Esophagus squamous epithelium (tissue), 5 donors: ENCODE results near the gene FBXL17. TPM values are rescaled to one million over a fixed set of nuclear protein-coding genes. Genes with fewer than 3 reads are reported as not detected.

Experiments used
- DNase-seq: peaks from one replicate; lab custom pipeline; 2025; lab: John Stamatoyannopoulos, UW
- H3K27ac ChIP-seq, 4 donors: fragments of 200-600 bp; sonication (generic); one replicate each; pipeline ENCODE4 v1.5.1; 2016 to 2019; ENCODE audit warnings: mild to moderate bottlenecking in 1 of 4
- H3K27me3 ChIP-seq, 4 donors: fragments of 200-600 bp; sonication (generic); 1 replicate in 3 of 4; 2 replicates in 1 of 4; pipeline versions ENCODE4 v1.5.1 to v1.6.0; 2017 to 2021; ENCODE audit warnings: antibody characterized with exemption in 1 of 4
- H3K36me3 ChIP-seq, 3 donors: fragments of 200-600 bp; sonication (generic); one replicate each; pipeline ENCODE4 v1.5.1; 2016 to 2019
- H3K4me1 ChIP-seq, 3 donors: fragments of 200-600 bp; sonication (generic); one replicate each; pipeline ENCODE4 v1.5.1; 2017 to 2019
- H3K4me3 ChIP-seq, 4 donors: fragments of 200-600 bp; sonication (generic); 1 replicate in 3 of 4; 2 replicates in 1 of 4; pipeline ENCODE4 v1.5.1; 2016 to 2019; ENCODE audit warnings: mild to moderate bottlenecking in 2 of 4, moderate library complexity in 1 of 4
- H3K9me3 ChIP-seq, 3 donors: fragments of 200-600 bp; sonication (generic); one replicate each; pipeline ENCODE4 v1.5.1; 2016 to 2019
- POLR2A ChIP-seq, 4 donors: fragments of 450-650 bp; IDR thresholded peaks; one replicate each; pipeline ENCODE4 v1.6.1; 2017; ENCODE audit warnings: antibody characterized with exemption in 4 of 4, mild to moderate bottlenecking in 4 of 4, moderate library complexity in 3 of 4
- WGBS, 2 donors: methylation state at CpG; one replicate each; pipeline ENCODE4 v1.1.5; 2018; 5-methylcytosine and 5-hydroxymethylcytosine counted together
- intact Hi-C: fragments of 100-400 bp; cut with DNase I; formaldehyde crosslinking; loops from one replicate; pipeline ENCODE4 v1.15.0; 2022
- total RNA-seq, 4 donors: library from RNA; depleted of rRNA; stranded (reverse); fragments of >200 nt; gene quantifications; one replicate each; pipeline ENCODE4 v1.1.0, GENCODE V29; 2016
- TF ChIP-seq, protein P1 (sequence below), 6 experiments: fragments of 450-650 bp in 4 of 6; fragments of 200-600 bp in 2 of 6; sonication (generic) in 2 of 6; IDR thresholded peaks; one replicate each; pipeline ENCODE4 v1.5.1; 2016 to 2019; ENCODE audit warnings: antibody characterized with exemption in 6 of 6, mild to moderate bottlenecking in 4 of 6, moderate library complexity in 4 of 6
- donor health status: DM: yes; HTN: yes; CAD: no.

Gene FBXL17
- total RNA-seq, 4 donors from 2014 or later = 11.8 to 23.5 (median 13.8) TPM

GRCh38 chr5:108113950-108114349, 267.9 kb downstream of the FBXL17 start:
- H3K4me1 ChIP-seq = peaks cover 0 to 6% (median 0%) of the 10 kb centered on the region in 3 donors
- H3K36me3 ChIP-seq = no peaks in the 10 kb centered on the region
- no peaks in the 10 kb centered on the region for H3K27me3 ChIP-seq
- no peak overlapping the region for H3K27ac ChIP-seq
- H3K9me3 ChIP-seq = no peaks in the 10 kb centered on the region
- DNase-seq = no peak
- TF ChIP-seq, protein P1, sequence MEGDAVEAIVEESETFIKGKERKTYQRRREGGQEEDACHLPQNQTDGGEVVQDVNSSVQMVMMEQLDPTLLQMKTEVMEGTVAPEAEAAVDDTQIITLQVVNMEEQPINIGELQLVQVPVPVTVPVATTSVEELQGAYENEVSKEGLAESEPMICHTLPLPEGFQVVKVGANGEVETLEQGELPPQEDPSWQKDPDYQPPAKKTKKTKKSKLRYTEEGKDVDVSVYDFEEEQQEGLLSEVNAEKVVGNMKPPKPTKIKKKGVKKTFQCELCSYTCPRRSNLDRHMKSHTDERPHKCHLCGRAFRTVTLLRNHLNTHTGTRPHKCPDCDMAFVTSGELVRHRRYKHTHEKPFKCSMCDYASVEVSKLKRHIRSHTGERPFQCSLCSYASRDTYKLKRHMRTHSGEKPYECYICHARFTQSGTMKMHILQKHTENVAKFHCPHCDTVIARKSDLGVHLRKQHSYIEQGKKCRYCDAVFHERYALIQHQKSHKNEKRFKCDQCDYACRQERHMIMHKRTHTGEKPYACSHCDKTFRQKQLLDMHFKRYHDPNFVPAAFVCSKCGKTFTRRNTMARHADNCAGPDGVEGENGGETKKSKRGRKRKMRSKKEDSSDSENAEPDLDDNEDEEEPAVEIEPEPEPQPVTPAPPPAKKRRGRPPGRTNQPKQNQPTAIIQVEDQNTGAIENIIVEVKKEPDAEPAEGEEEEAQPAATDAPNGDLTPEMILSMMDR (IDR thresholded peaks at IDR 0.05) = no peak
- TF ChIP-seq POLR2A (IDR thresholded peaks at IDR 0.05) = no peak
- WGBS, 2 donors = 84 to 87% methylated on average over 2 of the region's 2 CpGs
- intact Hi-C loops = no loop called here
- H3K4me3 ChIP-seq = no peak overlapping the region

DNA sequence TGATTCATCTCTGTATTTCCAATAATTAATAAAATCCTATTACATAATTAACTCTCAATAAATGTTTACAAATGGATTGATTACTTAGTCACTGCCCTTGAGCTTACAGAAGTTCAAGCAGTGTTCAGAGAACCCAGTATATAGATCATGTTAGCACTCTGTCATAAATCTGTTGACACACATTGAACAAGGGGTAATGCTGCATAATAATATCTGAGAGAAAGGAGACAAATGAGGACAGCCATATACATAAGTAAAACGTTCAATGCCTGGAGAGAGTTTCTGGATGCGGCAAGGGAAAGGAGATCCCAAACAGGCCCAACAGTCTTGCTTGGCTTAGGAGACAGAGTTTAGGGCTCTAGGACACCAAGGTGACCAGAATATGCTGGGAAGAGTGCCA, 270.2 kb downstream of the FBXL17 start:
- Histone ChIP-seq H3K36me3 (no peaks in the 10 kb centered on the region), H3K9me3 (no peaks in the 10 kb centered on the region), H3K27me3 (no peaks in the 10 kb centered on the region), H3K4me3 (no peak overlapping the region), H3K4me1 (peaks cover 0 to 6% (median 0%) of the 10 kb centered on the region in 3 donors), H3K27ac (no peak overlapping the region)
- TF ChIP-seq, protein P1 (IDR thresholded peaks at IDR 0.05) = no peak
- TF ChIP-seq POLR2A (IDR thresholded peaks at IDR 0.05) = no peak
- no peak for DNase-seq
- 54 to 66% methylated on average over 2 of the region's 2 CpGs for WGBS, 2 donors
- intact Hi-C loops = no loop called here

DNA sequence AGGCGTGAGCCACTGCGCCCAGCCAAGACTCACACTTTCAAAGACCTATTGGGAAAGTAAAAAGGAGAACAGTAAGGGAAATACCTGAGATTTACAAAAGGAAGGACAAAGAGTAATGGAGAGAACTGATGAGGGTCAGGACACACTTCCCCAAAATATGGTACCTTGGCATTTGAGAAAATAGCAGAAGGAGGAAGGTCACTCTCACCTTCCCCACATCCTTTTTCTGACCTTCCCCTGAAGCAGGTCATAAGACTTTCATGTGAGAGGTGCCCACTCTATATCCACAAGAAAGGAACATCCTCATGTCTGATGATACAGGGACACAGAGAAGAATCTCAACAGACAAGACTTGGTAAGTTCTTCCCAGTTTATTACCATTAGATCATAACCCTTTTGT, 272.8 kb downstream of the FBXL17 start:
- WGBS, 2 donors = 100% methylated on average over 1 to 2 of the region's 2 CpGs
- Histone ChIP-seq H3K36me3 (no peaks in the 10 kb centered on the region), H3K27me3 (no peaks in the 10 kb centered on the region), H3K9me3 (no peaks in the 10 kb centered on the region), H3K4me1 (peaks cover 0 to 6% (median 0%) of the 10 kb centered on the region in 3 donors), H3K4me3 (no peak overlapping the region), H3K27ac (no peak overlapping the region)
- intact Hi-C loops = no loop called here
- no peak for DNase-seq
- TF ChIP-seq, protein P1 (IDR thresholded peaks at IDR 0.05) = no peak
- TF ChIP-seq POLR2A (IDR thresholded peaks at IDR 0.05) = no peak

GRCh38 chr5:108104448-108104847, 277.4 kb downstream of the FBXL17 start:
- DNase-seq = no peak
- Histone ChIP-seq H3K27ac (no peak overlapping the region), H3K36me3 (no peaks in the 10 kb centered on the region), H3K4me1 (peaks cover 0 to 6% (median 0%) of the 10 kb centered on the region in 3 donors), H3K4me3 (no peak overlapping the region), H3K9me3 (no peaks in the 10 kb centered on the region), H3K27me3 (no peaks in the 10 kb centered on the region)
- intact Hi-C loops = no loop called here
- 85 to 94% methylated on average over 1 of the region's 1 CpG for WGBS, 2 donors
- no peak for TF ChIP-seq POLR2A (IDR thresholded peaks at IDR 0.05)
- TF ChIP-seq, protein P1 (IDR thresholded peaks at IDR 0.05) = no peak

DNA sequence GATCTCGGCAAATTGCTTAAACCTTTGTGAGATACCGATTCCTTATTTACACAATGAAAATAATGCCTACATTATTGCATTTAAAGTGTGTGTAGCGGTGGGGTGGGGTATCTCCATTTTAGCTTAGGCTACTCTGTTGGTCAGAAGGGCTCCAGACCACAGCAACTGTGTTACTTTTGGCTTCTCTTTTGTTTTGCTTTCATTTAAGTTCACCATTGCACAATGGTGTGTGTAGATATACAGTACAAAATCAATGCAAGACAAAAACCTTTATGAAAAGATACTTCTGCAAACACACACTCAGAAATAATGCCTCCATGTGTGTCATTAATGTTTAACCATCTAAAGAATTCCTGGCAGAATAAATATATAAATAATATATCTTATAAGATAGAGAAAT, 279.4 kb downstream of the FBXL17 start:
- H3K9me3 ChIP-seq = no peaks in the 10 kb centered on the region
- WGBS, 2 donors = 82 to 96% methylated on average over 3 of the region's 3 CpGs
- H3K36me3 ChIP-seq = no peaks in the 10 kb centered on the region
- H3K4me3 ChIP-seq = no peak overlapping the region
- no peaks in the 10 kb centered on the region for H3K27me3 ChIP-seq
- H3K27ac ChIP-seq = no peak overlapping the region
- no peak for DNase-seq
- TF ChIP-seq, protein P1 (IDR thresholded peaks at IDR 0.05) = no peak
- TF ChIP-seq POLR2A (IDR thresholded peaks at IDR 0.05) = no peak
- intact Hi-C loops = no loop called here
- peaks cover 0 to 6% (median 0%) of the 10 kb centered on the region in 3 donors for H3K4me1 ChIP-seq
